ENCODE results near the gene ATP11C. TPM values are rescaled to one million over a fixed set of nuclear protein-coding genes. Genes with fewer than 3 reads are reported as not detected.
"Not testable (repeated sequence)": the region's sequence is repeated elsewhere in the genome, so short reads cannot be mapped to it uniquely, and the experiment has no call there.

Gene ATP11C
- total and polyA plus RNA-seq, 12 donors, result 3.3 to 29.9 (median 17.0) TPM

- H3K27ac ChIP-seq, result no peak overlapping the region
- peak overlapping the region in 1 of 4 donors; percentile 19 for H3K4me3 ChIP-seq
- peaks cover 8% of the 10 kb centered on the region for H3K27me3 ChIP-seq
- no peaks in the 10 kb centered on the region for H3K9me3 ChIP-seq (replicated peaks in 1 of 3)
- H3K36me3 ChIP-seq (replicated peaks in 1 of 2), result no peaks in the 10 kb centered on the region
- H3K4me1 ChIP-seq (replicated peaks in 1 of 2), result no peaks in the 10 kb centered on the region
- DNase-seq, result no peak
- intact Hi-C loops (cut with DNase I), result no loop called here
- TF ChIP-seq CTCF (IDR thresholded peaks at IDR 0.05) (no peak), POLR2A (IDR thresholded peaks at IDR 0.05) (no peak)
- 52 to 62% (median 55%) methylated on average over 8 of the region's 8 CpGs for WGBS, 4 donors
Measured at GRCh38 chrX:139692908-139693307, 239.9 kb downstream of the ATP11C start.

- WGBS, 4 donors, result 44 to 65% (median 61%) methylated on average over 4 to 11 of the region's 11 CpGs
- Histone ChIP-seq H3K4me1 (replicated peaks in 1 of 2) (no peaks in the 10 kb centered on the region), H3K9me3 (replicated peaks in 1 of 3) (no peaks in the 10 kb centered on the region), H3K36me3 (replicated peaks in 1 of 2) (no peaks in the 10 kb centered on the region), H3K27me3 (peaks cover 8% of the 10 kb centered on the region), H3K4me3 (peak overlapping the region in 2 of 4 donors; percentile 19 to 26), H3K27ac (no peak overlapping the region)
- DNase-seq, result no peak
- intact Hi-C loops (cut with DNase I), result no loop called here
- no peak for TF ChIP-seq POLR2A (IDR thresholded peaks at IDR 0.05)
- no peak for TF ChIP-seq CTCF (IDR thresholded peaks at IDR 0.05)
Measured at GRCh38 chrX:139692506-139692849, 240.4 kb downstream of the ATP11C start.

- peak overlapping the region in 2 of 4 donors; percentile 19 to 26 for H3K4me3 ChIP-seq
- WGBS, 4 donors, result 37 to 40% (median 37%) methylated on average over 6 to 52 of the region's 52 CpGs
- DNase-seq, result no peak
Measured at GRCh38 chrX:139691843-139692505, 240.9 kb downstream of the ATP11C start.

DNA sequence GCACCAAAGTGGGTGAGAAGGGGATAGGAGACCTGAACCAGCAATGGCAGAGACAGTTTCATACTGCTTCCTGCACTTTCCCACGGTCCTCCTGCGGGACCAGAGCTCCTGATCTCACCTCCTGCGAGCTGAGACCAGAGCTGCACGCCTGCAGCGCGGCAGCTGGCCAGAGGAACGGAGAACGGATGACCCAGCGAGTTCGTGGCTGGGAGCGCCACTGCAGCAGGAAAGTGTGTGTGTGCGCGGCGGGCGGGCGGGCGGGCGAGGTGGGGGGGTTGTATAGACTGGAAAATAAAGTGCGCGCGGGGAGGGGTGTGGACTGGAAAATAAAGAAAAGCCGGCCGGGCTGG, 241.4 kb downstream of the ATP11C start:
- peak in 1 of 7 donors; percentile 13 for DNase-seq
- Histone ChIP-seq H3K4me3 (peak overlapping the region in 1 of 4 donors; percentile 26), H3K4me1 (replicated peaks in 1 of 2) (no peaks in the 10 kb centered on the region), H3K27ac (no peak overlapping the region), H3K27me3 (peaks cover 8% of the 10 kb centered on the region), H3K36me3 (replicated peaks in 1 of 2) (no peaks in the 10 kb centered on the region), H3K9me3 (replicated peaks in 1 of 3) (no peaks in the 10 kb centered on the region)
- TF ChIP-seq POLR2A (IDR thresholded peaks at IDR 0.05) (no peak), CTCF (IDR thresholded peaks at IDR 0.05) (no peak)
- intact Hi-C loops (cut with DNase I), result no loop called here
- WGBS, 4 donors, result 34 to 63% (median 50%) methylated on average over 21 to 23 of the region's 23 CpGs

More at GRCh38 chrX:139691843-139692505, 240.9 kb downstream of the ATP11C start:
- H3K36me3 ChIP-seq (replicated peaks in 1 of 2), result no peaks in the 10 kb centered on the region
- no peaks in the 10 kb centered on the region for H3K4me1 ChIP-seq (replicated peaks in 1 of 2)
- intact Hi-C loops (cut with DNase I), result no loop called here
- no peak overlapping the region for H3K27ac ChIP-seq
- no peaks in the 10 kb centered on the region for H3K9me3 ChIP-seq (replicated peaks in 1 of 3)
- H3K27me3 ChIP-seq, result peaks cover 8% of the 10 kb centered on the region
- TF ChIP-seq CTCF (IDR thresholded peaks at IDR 0.05) (no peak), POLR2A (IDR thresholded peaks at IDR 0.05) (no peak)

DNA sequence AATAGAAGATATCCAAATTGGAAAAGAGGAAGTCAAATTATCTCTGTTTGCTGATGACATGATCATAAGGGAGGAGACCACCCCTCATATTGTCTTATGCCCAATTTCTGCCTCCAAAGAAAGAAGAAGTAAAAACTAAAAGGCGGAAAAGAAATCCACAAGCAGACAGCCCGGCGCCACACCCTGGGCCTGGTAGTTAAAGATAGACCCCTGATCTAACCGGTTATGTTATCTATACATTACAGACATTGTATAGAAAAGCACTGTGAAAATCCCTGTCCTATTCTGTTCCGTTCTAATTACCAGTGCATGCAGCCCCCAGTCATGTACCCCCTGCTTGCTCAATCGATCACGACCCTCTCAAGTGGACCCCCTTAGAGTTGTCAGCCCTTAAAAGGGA, 247.7 kb downstream of the ATP11C start:
- DNase-seq; H3K4me1 ChIP-seq (replicated peaks in 1 of 2); H3K9me3 ChIP-seq (replicated peaks in 1 of 3); H3K4me3 ChIP-seq; intact Hi-C loops (cut with DNase I); H3K27ac ChIP-seq; H3K27me3 ChIP-seq; H3K36me3 ChIP-seq (replicated peaks in 1 of 2): not testable (repeated sequence)
- 77 to 93% (median 87%) methylated on average over 5 to 7 of the region's 7 CpGs for WGBS, 4 donors

Measured in adrenal gland (tissue), 12 donors.